WTC11 (cell line): Measurements from ENCODE around the gene TGFBI. TPM values are rescaled to one million over a fixed set of nuclear protein-coding genes. Genes with fewer than 3 reads are reported as not detected.

Experiments used
- ATAC-seq: fragments of 200-7000 bp; cut with Tn5 transposase; 2 replicates; pipeline ENCODE4 v1.10.0; 2021; ENCODE audit warnings: mild to moderate bottlenecking, moderate library complexity
- CTCF ChIA-PET: fragments of 300-600 bp; sonication (Branson Sonifier 250); formaldehyde crosslinking; loops from one replicate; lab custom pipeline; 2021; ENCODE audit warnings: antibody characterized with exemption; lab: Charles Lee
- POLR2A ChIA-PET: fragments of 350-600 bp; sonication (Branson Sonifier 250); formaldehyde crosslinking; loops from one replicate; lab custom pipeline; 2021; ENCODE audit warnings: antibody characterized with exemption; lab: Charles Lee
- DNase-seq: peaks from one replicate; pipeline ENCODE4 v3.0.0; 2021; ENCODE audit warnings: low spot score
- H3K27ac Mint-ChIP-seq: 2 replicates; pipeline ENCODE4 v1.8.0; 2021; ENCODE audit warnings: mixed read lengths
- H3K27me3 Mint-ChIP-seq: 2 replicates; pipeline ENCODE4 v1.8.0; 2021; ENCODE audit warnings: low read depth, mild to moderate bottlenecking, moderate library complexity, mixed read lengths
- H3K36me3 Mint-ChIP-seq: 2 replicates; pipeline ENCODE4 v1.8.0; 2021; ENCODE audit warnings: mixed read lengths
- H3K4me1 Mint-ChIP-seq: 2 replicates; pipeline ENCODE4 v1.8.0; 2022; ENCODE audit warnings: mixed read lengths
- H3K4me3 Mint-ChIP-seq: 2 replicates; pipeline ENCODE4 v1.8.0; 2021; ENCODE audit warnings: mild to moderate bottlenecking, moderate library complexity, mixed read lengths
- H3K9me3 Mint-ChIP-seq: 2 replicates; pipeline ENCODE4 v1.8.0; 2021; ENCODE audit warnings: mixed read lengths
- AR ChIP-seq: fragments of 250-450 bp; sonication (Bioruptor Pico); IDR thresholded peaks from 2 replicates; pipeline ENCODE4 v1.9.0; 2021; ENCODE audit warnings: mild to moderate bottlenecking
- CDX4 ChIP-seq: fragments of 250-450 bp; sonication (Bioruptor Pico); IDR thresholded peaks from 2 replicates; pipeline ENCODE4 v1.9.0; 2021; ENCODE audit warnings: moderate library complexity, mild to moderate bottlenecking, inconsistent platforms, borderline replicate concordance
- ELF4 ChIP-seq: sonication (generic); formaldehyde crosslinking; IDR thresholded peaks from 2 replicates; pipeline ENCODE4 v1.8.1; 2022; ENCODE audit warnings: low read depth, mild to moderate bottlenecking, moderate library complexity, missing genetic modification reagents
- ETV6 ChIP-seq: sonication (generic); formaldehyde crosslinking; IDR thresholded peaks from 2 replicates; pipeline ENCODE4 v1.8.1; 2022; ENCODE audit warnings: mild to moderate bottlenecking, missing genetic modification reagents
- GABPB1 ChIP-seq: sonication (generic); formaldehyde crosslinking; IDR thresholded peaks from 2 replicates; pipeline ENCODE4 v1.8.1; 2023; ENCODE audit warnings: mild to moderate bottlenecking, missing genetic modification reagents
- GRHL2 ChIP-seq: fragments of 250-450 bp; sonication (Bioruptor Pico); IDR thresholded peaks from 2 replicates; pipeline ENCODE4 v1.8.0; 2022; ENCODE audit warnings: mild to moderate bottlenecking, moderate library complexity; ENCODE audit not compliant: insufficient replicate concordance, severe bottlenecking
- IRF1 ChIP-seq: sonication (generic); formaldehyde crosslinking; IDR thresholded peaks from 2 replicates; pipeline ENCODE4 v1.8.0; 2023; ENCODE audit warnings: missing genetic modification reagents
- NFYB ChIP-seq: sonication (generic); formaldehyde crosslinking; conservative IDR thresholded peaks from 2 replicates; pipeline ENCODE4 v1.8.0; 2022; ENCODE audit warnings: low read depth, missing genetic modification reagents
- NR2C2 ChIP-seq: sonication (generic); formaldehyde crosslinking; IDR thresholded peaks from 2 replicates; pipeline ENCODE4 v1.8.0; 2022; ENCODE audit warnings: mild to moderate bottlenecking, missing genetic modification reagents
- PREB ChIP-seq: sonication (generic); formaldehyde crosslinking; IDR thresholded peaks from 2 replicates; pipeline ENCODE4 v1.8.1; 2022; ENCODE audit warnings: mild to moderate bottlenecking, missing genetic modification reagents, moderate library complexity, borderline replicate concordance
- SOX15 ChIP-seq: fragments of 250-450 bp; sonication (Bioruptor Pico); IDR thresholded peaks from 2 replicates; pipeline ENCODE4 v1.9.0; 2021; ENCODE audit warnings: mild to moderate bottlenecking
- SP1 ChIP-seq: sonication (generic); formaldehyde crosslinking; conservative IDR thresholded peaks from 2 replicates; pipeline ENCODE4 v1.8.1; 2022; ENCODE audit warnings: missing genetic modification reagents
- TCF7 ChIP-seq: sonication (generic); formaldehyde crosslinking; IDR thresholded peaks from 2 replicates; pipeline ENCODE4 v1.8.0; 2022; ENCODE audit warnings: mild to moderate bottlenecking, low read depth, missing genetic modification reagents, moderate library complexity
- USF2 ChIP-seq: sonication (generic); formaldehyde crosslinking; IDR thresholded peaks from 2 replicates; pipeline ENCODE4 v1.8.1; 2023; ENCODE audit warnings: mild to moderate bottlenecking, missing genetic modification reagents, moderate library complexity
- ZNF219 ChIP-seq: sonication (generic); formaldehyde crosslinking; IDR thresholded peaks from 2 replicates; pipeline ENCODE4 v1.8.0; 2023; ENCODE audit warnings: missing genetic modification reagents, mild to moderate bottlenecking, borderline replicate concordance
- ZNF317 ChIP-seq: sonication (generic); formaldehyde crosslinking; IDR thresholded peaks from 2 replicates; pipeline ENCODE4 v1.8.1; 2023; ENCODE audit warnings: low read depth, mild to moderate bottlenecking, moderate library complexity, missing genetic modification reagents, borderline replicate concordance
- ZNF396 ChIP-seq: fragments of 250-450 bp; sonication (Bioruptor Pico); IDR thresholded peaks from 2 replicates; pipeline ENCODE4 v1.8.0; 2021; ENCODE audit warnings: mild to moderate bottlenecking, moderate library complexity, borderline replicate concordance
- ZNF425 ChIP-seq: fragments of 250-450 bp; sonication (Bioruptor Pico); conservative IDR thresholded peaks from 2 replicates; pipeline ENCODE4 v1.9.0; 2021; ENCODE audit warnings: mild to moderate bottlenecking
- total RNA-seq: library from RNA; stranded (reverse); gene quantifications from 3 replicates; pipeline ENCODE4 v1.2.3, GENCODE V29; 2021

TGFBI gene
- total RNA-seq, 1 experiment from 2014 or later = 7.2 TPM

- TF ChIP-seq SP1 (CRISPR knock-in tag) (no peak), IRF1 (CRISPR knock-in tag) (no peak), ZNF425 (CRISPR knock-in tag) (no peak), TCF7 (no peak), ZNF219 (CRISPR knock-in tag) (no peak)
- TF ChIP-seq, all 79 proteins: peak for 0
- H3K36me3 Mint-ChIP-seq = peaks cover 6% of the 10 kb centered on the region; the same call in 1 of the 2 replicates
- DNase-seq (no peak), ATAC-seq (no peak)
- peaks cover 36% of the 10 kb centered on the region for H3K27me3 Mint-ChIP-seq
- peaks cover 8% of the 10 kb centered on the region for H3K4me1 Mint-ChIP-seq
- ChIA-PET CTCF (interaction anchor here (1.1 kb wide), 1 partner anchor 24 kb away, joined by 3 read pairs; no protein-coding TSS in a partner anchor), POLR2A (no interaction called here)
- no peak overlapping the region for H3K4me3 Mint-ChIP-seq
- peaks cover 3% of the 10 kb centered on the region for H3K9me3 Mint-ChIP-seq
- no peak overlapping the region for H3K27ac Mint-ChIP-seq
These were observed 5.1 kb downstream of the TGFBI start for GRCh38 chr5:136033848-136034247.

GRCh38 chr5:136034492-136034891 lies 5.7 kb downstream of the TGFBI start:
- Mint-ChIP-seq H3K27ac (no peak overlapping the region), H3K36me3 (peaks cover 6% of the 10 kb centered on the region; the same call in 1 of the 2 replicates), H3K4me1 (peaks cover 8% of the 10 kb centered on the region), H3K9me3 (peaks cover 3% of the 10 kb centered on the region), H3K27me3 (peaks cover 36% of the 10 kb centered on the region), H3K4me3 (no peak overlapping the region)
- ChIA-PET CTCF (interaction anchor here (1.0 to 1.1 kb wide), 2 partner anchors 16 to 23 kb away, joined by 3 to 4 read pairs; no protein-coding TSS in a partner anchor), POLR2A (no interaction called here)
- TF ChIP-seq PREB (CRISPR knock-in tag) = no peak
- no peak for TF ChIP-seq SP1 (CRISPR knock-in tag)
- no peak for TF ChIP-seq GABPB1 (CRISPR knock-in tag)
- TF ChIP-seq ETV6 (CRISPR knock-in tag) = no peak
- no peak for TF ChIP-seq ZNF317 (CRISPR knock-in tag)
- no peak for TF ChIP-seq ELF4 (CRISPR knock-in tag)
- no peak for TF ChIP-seq ZNF396 (CRISPR knock-in tag)
- TF ChIP-seq GRHL2 (CRISPR knock-in tag) = no peak
- TF ChIP-seq NFYB = no peak
- no peak for TF ChIP-seq NR2C2 (CRISPR knock-in tag)
- no peak for TF ChIP-seq CDX4 (CRISPR knock-in tag)
- no peak for TF ChIP-seq USF2 (CRISPR knock-in tag)
- no peak for TF ChIP-seq SOX15 (CRISPR knock-in tag)
- TF ChIP-seq AR (CRISPR knock-in tag) = no peak
- no peak for TF ChIP-seq TCF7
- ATAC-seq = no peak
- DNase-seq = no peak
